GM12875 (cell line): ENCODE results near the gene TRIM44.
"Not testable (repeated sequence)": the region's sequence is repeated elsewhere in the genome, so short reads cannot be mapped to it uniquely, and the experiment has no call there.

ENCODE experiments used
- H3K4me3 ChIP-seq: one replicate; pipeline ENCODE4 v1.5.1; 2011; ENCODE audit warnings: low read depth, low read length, control low read depth
- TF ChIP-seq, protein P1 (sequence below): IDR thresholded peaks from 2 replicates; pipeline ENCODE4 v1.5.1; 2011; ENCODE audit warnings: low read depth, mild to moderate bottlenecking, control low read depth, inconsistent platforms, low read length, moderate library complexity, borderline replicate concordance; ENCODE audit not compliant: insufficient read depth

TRIM44 gene

DNA sequence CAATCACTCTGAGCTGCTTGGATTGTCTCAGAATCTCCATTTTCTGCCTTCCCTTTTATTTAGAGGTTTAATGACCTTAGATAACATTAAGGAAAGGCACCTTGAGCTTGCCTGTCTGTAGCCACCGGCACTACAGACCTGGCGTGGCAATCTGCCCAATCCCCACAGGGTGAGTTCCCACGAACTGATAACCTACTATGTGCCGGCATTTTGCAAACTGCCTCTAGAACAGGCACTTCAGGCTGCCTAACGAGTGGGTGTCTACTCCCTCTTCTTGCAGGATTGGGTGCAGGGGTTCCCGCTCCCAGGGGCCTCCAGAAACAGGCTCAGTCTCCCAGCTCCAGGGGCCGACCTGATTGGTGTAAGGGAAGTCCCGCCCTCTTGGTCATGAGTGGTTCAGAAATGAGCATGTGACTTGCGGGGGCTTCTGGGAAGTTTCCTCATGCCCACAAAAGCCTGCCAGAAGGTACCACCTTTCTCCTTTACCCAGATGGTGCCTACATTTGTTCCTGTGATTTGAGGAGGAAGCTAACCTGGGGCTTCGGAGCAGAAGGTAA, 161.2 kb downstream of the TRIM44 start:
- H3K4me3 ChIP-seq, result no peak overlapping the region
- TF ChIP-seq, protein P1, sequence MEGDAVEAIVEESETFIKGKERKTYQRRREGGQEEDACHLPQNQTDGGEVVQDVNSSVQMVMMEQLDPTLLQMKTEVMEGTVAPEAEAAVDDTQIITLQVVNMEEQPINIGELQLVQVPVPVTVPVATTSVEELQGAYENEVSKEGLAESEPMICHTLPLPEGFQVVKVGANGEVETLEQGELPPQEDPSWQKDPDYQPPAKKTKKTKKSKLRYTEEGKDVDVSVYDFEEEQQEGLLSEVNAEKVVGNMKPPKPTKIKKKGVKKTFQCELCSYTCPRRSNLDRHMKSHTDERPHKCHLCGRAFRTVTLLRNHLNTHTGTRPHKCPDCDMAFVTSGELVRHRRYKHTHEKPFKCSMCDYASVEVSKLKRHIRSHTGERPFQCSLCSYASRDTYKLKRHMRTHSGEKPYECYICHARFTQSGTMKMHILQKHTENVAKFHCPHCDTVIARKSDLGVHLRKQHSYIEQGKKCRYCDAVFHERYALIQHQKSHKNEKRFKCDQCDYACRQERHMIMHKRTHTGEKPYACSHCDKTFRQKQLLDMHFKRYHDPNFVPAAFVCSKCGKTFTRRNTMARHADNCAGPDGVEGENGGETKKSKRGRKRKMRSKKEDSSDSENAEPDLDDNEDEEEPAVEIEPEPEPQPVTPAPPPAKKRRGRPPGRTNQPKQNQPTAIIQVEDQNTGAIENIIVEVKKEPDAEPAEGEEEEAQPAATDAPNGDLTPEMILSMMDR, result no peak

DNA sequence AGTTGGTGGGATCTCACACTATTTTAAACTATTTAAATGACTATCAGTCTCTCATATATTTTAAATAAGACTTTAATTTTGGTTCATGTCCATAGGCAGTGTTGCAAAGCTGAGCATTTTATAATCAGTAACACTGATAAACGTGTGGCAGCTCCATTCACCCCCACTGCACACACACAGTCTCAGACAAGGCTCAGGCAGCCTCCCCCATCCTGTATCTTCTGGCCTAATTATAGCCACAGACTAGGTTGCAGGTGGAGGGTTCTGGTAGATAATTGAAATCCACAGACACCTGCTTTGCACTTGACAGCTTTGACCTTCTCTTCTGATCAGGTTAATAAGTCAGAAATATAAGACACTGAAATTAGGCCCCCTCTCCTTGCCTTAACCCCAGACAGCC, 162.8 kb downstream of the TRIM44 start:
- TF ChIP-seq, protein P1, result no peak
- H3K4me3 ChIP-seq, result no peak overlapping the region

DNA sequence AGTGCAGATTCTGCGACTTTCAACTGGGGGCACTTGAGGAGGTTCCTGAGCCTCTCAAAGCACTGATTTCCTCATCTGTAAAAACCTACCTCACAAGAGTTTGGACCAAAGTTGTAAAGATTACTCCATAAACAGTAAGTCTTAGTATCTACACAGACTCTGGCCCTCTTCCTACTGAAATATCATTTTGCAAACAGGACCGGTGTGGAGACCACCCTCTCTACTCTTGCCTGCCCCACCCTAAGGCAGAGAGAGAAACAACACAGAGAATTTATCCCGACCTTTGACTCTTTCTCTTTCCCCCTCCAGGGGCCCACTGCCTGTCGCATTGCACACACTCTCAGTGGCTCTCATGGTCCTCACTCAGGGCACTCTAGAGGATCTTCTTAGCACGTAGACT, 163.4 kb downstream of the TRIM44 start:
- TF ChIP-seq, protein P1, result no peak
- H3K4me3 ChIP-seq, result no peak overlapping the region

DNA sequence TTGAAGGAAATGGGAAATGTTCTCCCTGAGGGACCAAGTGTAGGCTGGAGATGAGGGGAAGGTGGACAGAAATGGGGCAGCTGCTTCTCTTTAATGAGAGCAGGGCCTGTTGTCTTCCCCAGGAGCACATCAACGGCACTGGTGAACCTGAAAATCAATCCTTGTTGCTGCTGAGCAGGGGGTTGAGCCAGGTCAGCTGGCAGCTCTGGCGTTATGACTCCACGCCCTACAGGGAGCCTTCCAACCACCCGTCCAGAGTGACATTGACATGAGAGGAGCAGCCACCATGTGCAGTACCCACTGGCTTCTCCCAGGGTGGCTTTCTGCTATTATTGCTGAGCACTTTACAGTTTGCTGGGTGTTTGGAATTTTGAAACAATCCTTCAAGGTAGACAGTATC, 164.4 kb downstream of the TRIM44 start:
- TF ChIP-seq, protein P1, result no peak
- no peak overlapping the region for H3K4me3 ChIP-seq

DNA sequence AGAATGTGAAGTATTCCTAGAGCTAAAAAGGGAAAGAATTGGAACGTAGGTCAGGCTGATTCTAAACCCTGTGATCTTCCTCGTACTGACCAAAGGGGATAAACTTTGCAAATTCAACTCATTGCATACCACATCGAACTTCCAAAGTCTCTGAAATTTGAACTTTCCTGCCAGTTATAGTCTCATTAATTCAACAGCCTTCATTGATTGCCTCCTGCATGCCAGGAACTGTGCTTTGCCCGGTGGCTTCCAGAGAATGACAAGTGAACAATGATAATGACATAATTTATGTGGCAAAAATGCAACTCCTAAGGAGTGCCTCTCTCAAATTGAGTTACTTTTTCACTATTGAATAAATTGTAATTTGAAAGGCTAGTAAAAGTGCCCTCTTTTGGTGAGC, 173.6 kb downstream of the TRIM44 start:
- TF ChIP-seq, protein P1, result no peak

DNA sequence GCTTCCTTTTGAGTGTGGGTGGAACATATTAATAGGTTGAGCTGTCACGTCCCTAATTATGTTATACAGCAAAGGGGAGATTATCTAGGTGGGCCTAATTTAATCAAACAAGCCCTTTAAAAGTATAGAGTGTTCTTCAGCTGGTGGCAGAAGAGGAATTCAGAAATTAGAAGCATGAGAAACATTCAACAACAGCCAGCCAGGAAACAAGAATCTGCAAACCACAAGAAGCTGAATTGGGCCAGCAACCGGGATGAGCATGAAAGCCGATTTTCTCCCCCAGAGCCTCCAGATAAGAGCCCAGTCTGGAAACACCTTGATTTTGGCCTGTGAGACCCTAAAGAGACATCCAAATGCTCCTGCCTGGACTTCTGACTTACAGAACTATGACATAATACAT, 175.5 kb downstream of the TRIM44 start:
- TF ChIP-seq, protein P1, result no peak
- no peak overlapping the region for H3K4me3 ChIP-seq

More for the DNA sequence above, 173.6 kb downstream of the TRIM44 start:
- H3K4me3 ChIP-seq, result no peak overlapping the region

DNA sequence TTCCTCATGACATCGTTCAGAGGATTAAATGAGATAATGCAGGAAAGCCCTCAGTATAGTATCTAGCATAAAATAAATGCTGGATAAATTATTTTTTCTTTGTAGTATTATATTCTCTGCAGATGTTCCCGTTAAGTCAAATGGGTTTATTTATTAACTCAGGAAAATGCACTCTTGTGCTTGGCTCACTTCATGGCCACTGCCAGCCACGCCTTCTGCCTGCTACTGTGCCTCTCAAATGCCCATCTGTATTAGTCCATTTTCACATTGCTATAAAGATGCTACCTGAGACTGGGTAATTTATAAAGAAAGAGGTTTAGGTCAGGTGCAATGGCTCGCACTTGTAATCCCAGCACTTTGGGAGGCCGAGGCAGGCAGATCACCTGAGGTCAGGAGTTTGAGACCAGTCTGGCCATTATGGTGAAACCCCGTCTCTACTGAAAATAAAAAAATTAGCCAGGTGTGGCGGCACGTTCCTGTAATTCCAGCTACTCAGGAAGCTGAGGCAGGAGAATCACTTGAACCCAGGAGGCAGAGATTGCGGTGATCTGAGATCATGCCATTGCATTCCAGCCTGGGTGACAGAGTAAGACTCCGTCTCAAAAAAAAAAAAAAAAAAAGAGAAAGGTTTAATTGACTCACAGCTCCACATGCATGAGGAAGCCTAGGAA, 176.3 kb downstream of the TRIM44 start:
- H3K4me3 ChIP-seq, result not testable (repeated sequence)
